Measurements from ENCODE around the gene IL1RL2. TPM values are rescaled to one million over a fixed set of nuclear protein-coding genes. Genes with fewer than 3 reads are reported as not detected.

Gene IL1RL2
- total and polyA plus RNA-seq, 7 donors, result 0.27 to 0.74 (median 0.43) TPM

DNA sequence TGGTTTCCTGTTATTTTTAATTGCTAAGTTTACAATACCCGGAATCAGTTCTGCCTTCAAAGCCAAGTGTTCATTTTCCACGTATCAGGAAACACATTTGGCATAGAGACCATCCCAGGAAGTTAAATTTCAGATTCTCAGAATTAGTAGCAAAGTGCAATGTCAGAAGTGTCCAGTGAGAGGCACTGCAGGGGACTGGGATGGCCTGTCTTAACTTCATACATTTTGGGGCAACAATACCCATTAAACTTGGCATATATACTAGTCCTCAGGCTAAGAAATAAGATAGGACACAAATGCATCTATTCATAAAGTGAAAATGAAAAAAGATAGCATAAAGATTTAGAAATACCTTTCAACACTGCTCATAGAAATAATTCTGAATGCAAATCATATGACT is 1.5 kb upstream of the IL1RL2 start:
- Histone ChIP-seq H3K4me1 (peaks cover 7% of the 10 kb centered on the region), H3K27ac (no peak overlapping the region), H3K4me3 (no peak overlapping the region), H3K9me3 (no peaks in the 10 kb centered on the region), H3K27me3 (ENCODE audit: insufficient read depth in 3 of 3, low read length in 2 of 3) (no peaks in the 10 kb centered on the region), H3K36me3 (ENCODE audit: insufficient read depth in 1 of 2, low read depth in 1 of 2) (no peaks in the 10 kb centered on the region)
- no peak for DNase-seq
- ATAC-seq, result no peak
- intact Hi-C loops (cut with DNase I), result loop anchor here (5.0 to 10.0 kb wide), 4 partner anchors 52 to 172 kb away; partner anchors contain the start of gene IL18R1 (in 2 of the 2)
- TF ChIP-seq CTCF (IDR thresholded peaks at IDR 0.05), result peak; percentile 46
- WGBS, 3 donors, result 2 to 17% (median 11%) methylated on average over 2 of the region's 2 CpGs

DNA sequence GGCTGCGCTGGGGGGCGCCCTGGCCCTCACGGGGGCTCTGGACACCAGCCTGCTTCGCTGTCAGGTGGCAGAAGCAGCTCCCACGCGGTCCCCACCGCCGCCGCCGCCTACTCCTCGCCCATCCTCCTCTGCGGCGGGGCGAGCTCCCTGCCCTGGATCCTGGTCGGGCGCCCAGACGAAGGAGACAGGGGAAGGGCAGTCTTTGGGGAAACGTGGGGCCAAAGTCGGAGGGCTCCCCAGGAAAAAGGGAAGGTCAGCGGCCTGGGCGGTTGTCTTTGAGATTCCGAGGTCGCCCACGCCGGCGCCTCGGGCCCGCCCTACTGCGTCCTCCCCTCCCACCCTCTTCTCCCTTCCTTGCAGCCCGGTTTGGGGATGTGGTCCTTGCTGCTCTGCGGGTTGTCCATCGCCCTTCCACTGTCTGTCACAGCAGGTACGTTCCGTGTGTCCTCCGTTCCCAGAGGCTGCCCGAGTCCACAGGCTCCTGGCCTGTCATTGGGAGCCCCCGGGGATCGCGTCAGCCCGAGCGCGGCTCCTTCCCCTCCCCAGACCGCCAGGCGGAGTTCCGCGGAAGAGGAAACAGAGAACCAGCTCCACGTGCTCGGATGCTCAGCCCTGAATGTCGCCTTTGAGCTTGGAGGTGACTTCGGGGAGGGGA is 800 bp downstream of the IL1RL2 start:
- peak overlapping the region; percentile 75 for H3K4me3 ChIP-seq
- intact Hi-C loops (cut with DNase I), result loop anchor here (5.0 to 10.0 kb wide), 4 partner anchors 50 to 170 kb away; partner anchors contain the start of gene IL18R1 (in 2 of the 2)
- ATAC-seq (peak; percentile 81 to 93 (median 86)), DNase-seq (peak; percentile 70 to 81)
- H3K9me3 ChIP-seq, result no peaks in the 10 kb centered on the region
- H3K27ac ChIP-seq, result peak overlapping the region; percentile 55
- WGBS, 3 donors, result 7 to 14% (median 8%) methylated on average over 40 to 50 of the region's 50 CpGs
- no peaks in the 10 kb centered on the region for H3K36me3 ChIP-seq (ENCODE audit: insufficient read depth in 1 of 2, low read depth in 1 of 2)
- no peaks in the 10 kb centered on the region for H3K27me3 ChIP-seq (ENCODE audit: insufficient read depth in 3 of 3, low read length in 2 of 3)
- H3K4me1 ChIP-seq, result no peaks in the 10 kb centered on the region
- TF ChIP-seq CTCF (IDR thresholded peaks at IDR 0.05), result peak; percentile 37

DNA sequence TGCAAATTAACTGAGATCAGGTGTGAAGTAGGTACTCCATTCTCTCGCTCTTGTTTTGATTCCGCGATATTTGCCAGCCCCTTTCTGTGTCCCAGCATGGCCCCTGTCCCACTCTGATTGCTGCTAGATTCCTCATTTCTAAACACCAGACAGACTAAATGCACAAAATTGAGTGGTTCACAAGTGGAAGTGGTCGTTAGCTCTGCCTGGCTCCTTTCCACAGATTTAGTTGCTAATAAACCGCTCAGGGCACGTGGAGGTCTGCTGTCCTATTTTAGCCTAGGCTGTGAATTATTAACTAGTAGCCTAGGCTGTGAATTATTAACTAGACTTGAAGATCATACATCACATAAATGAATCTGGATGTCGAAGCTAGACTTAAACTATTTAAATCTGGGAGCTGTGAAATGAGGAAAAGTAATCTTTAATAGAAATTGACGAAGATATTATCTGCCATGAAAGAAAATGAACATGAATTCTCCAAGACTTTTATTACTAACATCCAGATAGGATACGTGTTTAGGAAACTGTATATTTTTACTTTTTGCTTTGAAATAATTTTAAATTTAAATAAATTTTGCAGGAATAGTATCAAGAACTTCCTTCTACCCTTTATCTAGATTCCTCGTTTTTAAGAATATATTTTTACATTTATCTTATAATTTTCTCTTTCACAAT is 3.7 kb downstream of the IL1RL2 start:
- 89 to 91% (median 90%) methylated on average over 10 of the region's 10 CpGs for WGBS, 3 donors
- no peaks in the 10 kb centered on the region for H3K27me3 ChIP-seq (ENCODE audit: insufficient read depth in 3 of 3, low read length in 2 of 3)
- intact Hi-C loops (cut with DNase I), result no loop called here

DNA sequence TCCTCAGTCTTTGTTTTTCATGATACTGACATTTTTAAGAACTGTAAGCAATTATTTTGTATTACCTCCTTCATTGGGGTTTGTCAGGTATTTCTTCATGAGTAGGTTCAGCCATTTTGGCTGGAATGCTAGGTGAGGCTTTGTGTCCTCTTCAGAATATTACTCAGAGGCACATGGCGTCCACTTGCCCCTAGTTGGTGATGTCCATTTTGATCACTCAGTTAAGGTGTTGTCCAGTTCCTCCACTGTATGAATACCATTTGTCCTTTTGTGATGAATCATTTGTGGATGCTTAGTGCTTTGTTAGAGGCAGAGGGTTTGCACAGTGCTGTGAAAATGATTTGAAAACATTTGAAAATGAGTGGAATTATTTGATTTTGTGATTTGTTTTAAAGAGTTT is 4.7 kb downstream of the IL1RL2 start:
- Histone ChIP-seq H3K4me1 (no peaks in the 10 kb centered on the region), H3K27me3 (ENCODE audit: insufficient read depth in 3 of 3, low read length in 2 of 3) (no peaks in the 10 kb centered on the region), H3K27ac (no peak overlapping the region), H3K4me3 (no peak overlapping the region), H3K9me3 (no peaks in the 10 kb centered on the region), H3K36me3 (ENCODE audit: insufficient read depth in 1 of 2, low read depth in 1 of 2) (no peaks in the 10 kb centered on the region)
- WGBS, 3 donors, result 95 to 96% (median 96%) methylated on average over 1 of the region's 1 CpG
- no peak for TF ChIP-seq CTCF (IDR thresholded peaks at IDR 0.05)
- ATAC-seq (no peak), DNase-seq (no peak)
- intact Hi-C loops (cut with DNase I), result no loop called here

More for the DNA sequence above, 3.7 kb downstream of the IL1RL2 start:
- TF ChIP-seq CTCF (IDR thresholded peaks at IDR 0.05), result no peak
- no peak for DNase-seq
- H3K36me3 ChIP-seq (ENCODE audit: insufficient read depth in 1 of 2, low read depth in 1 of 2), result no peaks in the 10 kb centered on the region
- no peak for ATAC-seq
- no peaks in the 10 kb centered on the region for H3K4me1 ChIP-seq
- no peak overlapping the region for H3K4me3 ChIP-seq
- no peak overlapping the region for H3K27ac ChIP-seq
- H3K9me3 ChIP-seq, result no peaks in the 10 kb centered on the region
